ENCODE data around the gene TMCC3.
A peak's percentile ranks its signal among the peaks of the same experiment; 100 is the strongest.

Gene TMCC3

DNA sequence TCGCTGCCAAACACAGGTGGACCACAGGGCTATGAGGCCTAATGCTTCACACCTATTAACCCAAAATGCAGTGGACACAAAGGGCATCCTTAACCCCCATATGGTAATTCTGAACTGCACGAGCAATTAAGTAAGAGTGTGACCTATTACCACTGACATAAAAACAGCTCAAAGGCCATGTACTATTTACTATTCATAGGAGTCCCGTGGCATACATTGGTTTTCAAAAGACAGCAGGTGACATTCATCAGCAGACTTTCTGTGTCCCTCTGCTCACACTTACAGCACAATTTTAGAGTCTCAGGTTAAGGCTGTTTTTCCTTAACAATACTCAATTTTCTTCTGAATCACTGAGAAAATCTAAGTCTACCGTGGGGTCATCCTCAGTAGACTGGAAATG lies 23.1 kb upstream of the TMCC3 start:
- no peak for DNase-seq (ENCODE audit: low spot score)

DNA sequence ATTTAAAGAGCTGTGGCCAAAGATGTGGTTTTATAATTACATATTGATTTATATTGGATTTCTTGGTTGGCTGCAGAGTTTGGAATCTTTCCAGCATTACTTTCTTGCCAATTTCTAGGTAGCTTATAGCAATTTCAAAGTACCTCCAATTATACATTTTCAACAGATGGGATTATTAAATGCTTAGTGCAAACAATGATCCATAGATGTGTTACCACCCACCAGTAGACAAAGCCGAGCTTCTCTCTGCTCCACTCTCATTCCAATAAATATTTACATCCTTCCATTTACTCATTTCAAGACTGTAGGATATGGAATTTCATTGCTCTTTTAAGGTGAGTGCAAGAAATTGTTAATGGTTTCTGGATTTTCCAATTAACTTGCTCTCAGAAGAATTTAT lies 21.6 kb upstream of the TMCC3 start:
- DNase-seq (ENCODE audit: low spot score) = no peak

DNA sequence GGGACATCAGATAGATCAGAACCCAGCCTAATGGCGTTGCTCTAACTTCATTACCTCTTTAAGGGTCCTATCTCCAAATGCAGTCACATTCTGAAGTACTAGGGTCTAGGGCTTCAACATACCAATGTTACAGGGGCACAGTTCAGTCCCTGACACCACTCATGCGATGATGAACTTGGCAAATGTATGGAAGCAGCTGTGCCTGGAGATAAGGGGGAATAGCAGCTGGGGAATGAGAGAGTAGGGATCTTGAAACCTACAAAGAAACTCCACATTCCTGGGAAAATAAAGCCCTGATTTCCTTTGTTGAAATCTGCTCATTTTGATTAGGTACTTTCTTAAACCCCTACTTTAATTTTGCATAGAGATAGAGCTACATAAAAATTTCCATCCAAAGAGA lies 20.5 kb upstream of the TMCC3 start:
- no peak for DNase-seq (ENCODE audit: low spot score)

DNA sequence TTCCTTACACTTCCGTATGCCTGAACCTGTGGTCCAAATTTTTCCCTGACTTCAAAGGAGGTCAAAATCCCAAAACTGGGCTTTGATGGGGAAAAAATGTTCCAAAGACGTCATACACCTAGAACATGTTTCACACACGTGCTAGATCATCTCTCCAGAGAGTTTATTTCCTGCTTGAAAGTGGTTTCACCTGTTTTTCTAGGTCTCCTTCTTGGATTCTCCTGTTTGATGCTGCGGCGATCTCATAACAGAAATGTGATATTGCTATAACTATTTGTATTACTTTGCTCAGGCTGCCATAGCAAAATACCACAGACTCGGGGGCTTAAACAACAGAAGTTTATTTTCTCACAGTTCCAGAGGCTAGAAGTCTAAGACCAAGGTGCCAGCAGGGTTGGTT lies 19.7 kb upstream of the TMCC3 start:
- no peak for DNase-seq (ENCODE audit: low spot score)

DNA sequence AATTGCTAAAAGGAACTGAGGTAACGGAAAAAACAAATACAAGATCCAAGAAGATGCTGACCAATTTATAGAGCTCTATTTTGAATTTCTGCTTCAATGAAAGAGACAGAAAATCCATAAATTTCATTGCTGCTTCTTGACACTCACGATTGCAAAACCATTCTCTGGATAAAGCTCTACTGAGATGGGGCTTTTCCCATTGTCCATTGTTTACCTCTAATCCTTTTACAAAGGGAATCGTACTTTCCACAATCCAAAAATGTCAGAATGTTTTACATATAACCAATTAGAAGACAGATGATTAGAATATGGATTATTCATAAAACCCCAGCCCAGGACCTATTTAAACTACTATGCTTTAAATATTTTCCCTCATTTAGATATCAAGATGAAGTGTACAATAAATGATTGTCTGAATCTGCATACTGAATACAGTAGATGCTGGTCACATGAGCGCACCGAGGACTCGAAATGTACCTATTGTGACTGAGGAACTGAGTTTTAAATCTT lies 16.7 kb upstream of the TMCC3 start:
- DNase-seq (ENCODE audit: low spot score) = peak; percentile 66

DNA sequence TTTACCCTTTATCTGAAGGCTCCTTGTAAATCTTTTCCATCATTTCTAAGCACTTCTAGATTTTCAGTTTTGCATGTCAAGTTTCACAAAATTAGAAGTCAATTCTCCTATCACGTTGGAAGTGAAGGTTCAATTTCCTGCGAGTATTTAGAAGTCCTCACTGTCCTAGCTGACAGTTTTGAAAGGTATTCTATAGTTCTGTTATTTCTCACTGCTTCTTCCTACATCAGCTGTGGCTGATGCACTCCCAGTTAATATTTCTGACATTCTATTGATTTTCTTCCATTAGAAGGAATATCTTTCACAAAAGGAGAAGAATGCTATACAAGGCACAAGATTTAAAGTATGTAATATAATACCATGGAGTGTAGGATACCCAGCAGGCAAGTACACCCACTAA lies 15.8 kb upstream of the TMCC3 start:
- no peak for DNase-seq (ENCODE audit: low spot score)

DNA sequence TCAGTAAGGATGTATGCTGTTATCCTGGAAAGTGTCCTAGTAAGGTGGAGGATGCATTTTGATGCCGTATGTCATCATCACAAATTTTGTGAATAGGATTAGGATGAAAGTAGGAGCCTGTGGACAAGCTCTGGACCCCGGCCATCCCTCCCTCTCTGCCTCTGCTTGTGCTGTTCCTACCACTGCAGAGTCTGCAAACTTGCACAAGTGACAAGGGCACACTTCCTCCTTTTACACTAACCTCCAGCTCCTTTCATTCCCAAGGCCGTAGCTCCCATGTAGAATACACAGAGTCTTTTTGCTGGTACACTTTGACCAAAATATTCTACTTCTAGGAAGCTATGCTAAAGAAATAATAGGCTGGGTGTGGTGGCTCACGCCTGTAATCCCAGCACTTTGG lies 13.3 kb upstream of the TMCC3 start:
- peak; percentile 47 for DNase-seq (ENCODE audit: low spot score)

DNA sequence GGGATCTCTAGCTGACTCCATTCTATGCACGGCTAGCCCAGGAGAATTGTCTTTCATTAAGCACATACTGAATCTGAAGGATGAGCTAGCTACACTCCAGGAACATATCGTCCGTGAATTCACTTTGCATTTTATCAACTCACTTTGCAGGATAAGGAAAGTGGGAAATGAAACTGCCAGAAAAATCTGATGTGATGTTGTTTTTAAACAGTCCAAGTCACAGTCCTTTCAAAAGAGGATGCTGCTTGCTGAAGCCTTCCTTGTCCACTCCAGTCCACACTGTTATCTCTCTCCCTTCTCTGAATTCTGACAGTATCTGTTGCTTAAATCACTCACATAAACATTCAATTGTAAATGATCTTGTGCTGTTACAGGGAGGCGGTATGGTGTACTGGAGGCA lies 12.7 kb upstream of the TMCC3 start:
- peak; percentile 80 for DNase-seq (ENCODE audit: low spot score)

DNA sequence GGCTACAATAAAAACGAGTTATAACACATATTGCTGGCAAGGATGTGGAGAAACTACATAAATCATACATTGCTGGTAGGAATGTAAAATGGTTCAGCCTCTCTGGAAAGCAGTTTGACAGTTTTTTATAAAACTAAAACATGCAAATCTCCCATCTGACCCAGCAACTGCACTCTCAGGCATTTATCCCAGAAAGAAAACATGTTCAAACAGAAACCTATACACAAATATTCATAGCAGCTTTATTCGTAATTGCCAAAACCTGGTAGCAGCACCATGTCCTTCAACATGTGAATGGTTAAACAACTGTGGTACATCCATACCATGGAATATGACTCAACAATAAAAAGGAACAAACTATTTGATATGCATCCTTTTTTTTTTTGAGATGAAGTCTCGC lies 10.1 kb upstream of the TMCC3 start:
- DNase-seq (ENCODE audit: low spot score) = no peak

DNA sequence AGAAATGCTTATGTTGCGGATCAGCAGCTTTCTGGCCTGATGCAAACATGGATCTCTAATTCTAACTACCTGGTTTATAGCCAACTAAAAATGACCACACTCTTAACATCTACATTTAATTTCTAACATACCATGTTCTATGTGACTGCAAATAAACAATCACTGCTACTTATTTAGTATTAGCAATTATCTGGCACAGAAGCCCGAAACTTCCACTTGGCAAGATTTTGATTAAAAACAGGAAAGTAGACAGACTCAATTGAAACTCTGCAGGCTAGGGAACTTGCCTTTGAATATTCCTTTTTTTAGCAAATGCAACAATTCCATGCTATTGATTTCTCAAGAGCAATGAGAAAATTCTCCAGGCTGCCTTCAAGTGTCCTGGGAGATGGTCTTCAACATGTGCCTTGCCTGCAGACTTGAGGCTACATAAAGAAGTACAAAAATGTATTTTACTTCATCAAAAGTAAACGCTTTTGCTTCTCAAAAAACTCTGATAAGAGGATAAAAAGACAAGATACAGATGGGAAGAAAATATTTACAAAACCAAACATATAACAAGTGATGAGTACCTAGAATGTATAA lies 9.1 kb upstream of the TMCC3 start:
- DNase-seq (ENCODE audit: low spot score) = no peak

DNA sequence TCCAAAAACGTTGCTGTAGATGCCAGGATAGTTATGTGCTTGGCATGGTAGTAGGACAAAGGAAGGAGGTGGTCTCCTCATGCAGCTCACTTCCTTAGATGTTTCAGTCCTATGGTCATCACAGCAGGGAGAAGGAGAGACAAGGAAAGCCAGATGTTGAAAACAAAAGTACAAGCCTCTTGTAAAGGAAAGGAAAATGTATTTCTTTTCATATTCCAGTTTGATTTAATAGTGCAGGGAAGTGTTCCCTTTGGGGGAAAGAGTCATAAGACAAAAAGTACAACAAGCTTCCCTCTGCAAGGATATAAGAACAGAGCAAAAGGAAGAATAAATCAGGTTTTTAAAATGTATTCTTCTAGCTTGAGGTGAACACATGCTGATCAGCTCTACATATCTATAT lies 8.6 kb upstream of the TMCC3 start:
- DNase-seq (ENCODE audit: low spot score) = no peak

DNA sequence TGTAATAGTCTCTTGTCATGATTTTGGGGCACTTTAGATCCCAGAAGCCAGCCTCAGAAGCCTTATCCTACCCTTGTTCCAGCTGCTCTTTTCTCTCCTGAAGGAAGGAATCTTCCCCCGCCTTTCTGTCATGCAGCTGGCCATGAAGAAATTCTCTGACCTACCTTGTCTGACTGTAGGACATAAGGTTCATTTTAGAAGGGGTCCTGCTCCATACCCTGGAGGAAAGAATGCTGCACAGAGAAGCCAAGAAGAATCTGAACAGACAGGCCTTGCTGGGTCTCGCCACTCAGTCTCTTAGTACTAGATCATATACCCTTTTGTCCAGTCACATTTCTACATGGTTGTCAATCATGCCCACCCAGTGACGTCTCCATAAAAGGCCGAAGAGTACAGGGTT lies 6.2 kb upstream of the TMCC3 start:
- DNase-seq (ENCODE audit: low spot score) = no peak

DNA sequence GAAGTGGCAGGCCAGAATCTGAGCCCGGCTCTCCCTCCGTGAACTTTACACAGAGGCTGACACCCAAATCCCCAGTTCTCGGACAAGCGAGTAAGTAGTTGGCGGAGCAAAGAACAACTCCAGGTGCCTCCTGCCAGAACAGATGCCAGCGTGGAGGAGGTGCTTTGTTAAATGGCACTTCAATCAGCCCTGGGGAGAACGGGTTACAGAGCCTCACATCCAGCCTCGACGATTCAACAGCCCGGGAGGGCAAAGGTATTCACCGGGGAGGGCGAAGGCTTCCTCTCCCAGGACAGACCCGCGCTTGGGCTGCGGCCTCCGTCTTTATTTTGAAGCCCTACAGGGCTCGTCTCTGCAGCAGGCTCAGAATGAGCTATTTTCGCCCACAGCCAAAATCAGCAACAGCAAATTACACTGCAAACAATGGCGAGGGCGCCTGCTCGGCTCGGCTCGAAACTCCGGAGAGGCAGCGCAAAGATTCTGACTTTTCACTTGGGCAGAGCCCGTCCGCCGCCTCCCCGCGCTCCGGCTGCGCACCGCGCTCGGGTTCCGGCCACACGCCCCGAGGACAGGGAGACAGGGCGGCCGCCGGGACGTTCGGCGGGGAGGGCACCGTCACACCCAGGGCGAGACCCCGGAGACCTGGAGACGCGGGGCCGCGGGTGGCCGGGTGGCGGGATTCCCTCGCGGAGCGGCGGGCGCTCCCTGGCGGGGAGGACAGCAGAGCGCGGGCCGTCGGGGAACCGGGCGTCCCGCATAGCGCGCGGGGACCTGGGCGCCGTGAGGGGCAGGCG lies 811 bp downstream of the TMCC3 start:
- peak; percentile 47 for DNase-seq (ENCODE audit: low spot score)

DNA sequence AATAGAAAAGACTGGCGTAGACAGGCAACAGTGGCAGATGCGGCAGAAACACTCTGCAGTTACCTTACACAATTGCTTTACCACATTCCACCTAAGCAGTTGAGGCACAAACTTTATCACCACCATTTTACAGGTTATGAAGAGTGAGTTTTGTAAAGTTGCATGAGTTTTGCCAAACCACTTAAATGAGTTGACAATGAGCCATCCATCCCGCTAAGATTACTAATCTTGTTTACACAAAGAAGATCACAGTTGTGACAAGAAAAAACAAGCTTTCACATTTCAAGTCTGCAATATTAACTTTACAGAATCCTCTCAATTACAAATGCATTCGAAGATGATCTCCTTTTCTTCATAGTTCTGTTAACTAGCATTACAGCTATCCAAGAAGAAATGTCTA lies 1.8 kb downstream of the TMCC3 start:
- no peak for DNase-seq (ENCODE audit: low spot score)

DNA sequence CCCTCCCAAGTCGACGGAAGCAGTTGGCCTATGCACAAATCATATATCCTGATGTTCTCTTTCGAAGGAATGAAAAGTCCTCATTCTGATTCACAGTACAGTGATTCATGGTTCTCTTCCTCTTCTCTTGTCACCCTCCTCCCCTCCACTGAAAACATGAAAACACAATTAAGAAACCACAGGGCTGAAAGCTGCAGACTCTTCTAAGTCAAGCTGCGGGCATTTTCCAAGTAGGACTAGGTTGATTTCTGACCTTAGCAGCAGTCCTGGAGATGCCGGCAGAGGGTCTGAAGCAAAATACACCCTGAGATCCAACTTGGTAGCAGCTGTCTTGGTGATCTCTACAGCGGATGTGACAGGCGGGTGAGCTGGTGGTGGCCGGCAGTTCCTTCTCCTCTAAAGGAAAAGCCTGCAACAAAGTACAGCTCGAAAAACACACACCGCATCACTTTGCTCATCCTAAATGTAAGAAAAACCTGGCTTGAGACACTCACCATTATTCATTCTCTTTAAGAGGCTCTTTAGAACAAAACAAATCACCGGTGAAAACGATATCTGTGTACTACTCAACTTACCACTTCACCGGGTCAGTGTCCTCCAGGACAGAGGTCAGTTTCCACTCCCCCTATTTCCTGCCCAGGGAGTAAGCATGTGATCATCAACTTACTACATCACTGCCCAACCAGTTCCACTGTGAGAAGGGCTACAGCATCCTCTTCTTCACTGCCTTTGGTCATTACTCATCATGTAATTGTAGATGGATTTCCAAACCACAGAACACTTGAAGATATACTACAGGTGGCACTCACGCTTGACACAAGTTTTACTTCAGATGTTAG lies 6.0 kb downstream of the TMCC3 start:
- peak; percentile 81 for DNase-seq (ENCODE audit: low spot score)

DNA sequence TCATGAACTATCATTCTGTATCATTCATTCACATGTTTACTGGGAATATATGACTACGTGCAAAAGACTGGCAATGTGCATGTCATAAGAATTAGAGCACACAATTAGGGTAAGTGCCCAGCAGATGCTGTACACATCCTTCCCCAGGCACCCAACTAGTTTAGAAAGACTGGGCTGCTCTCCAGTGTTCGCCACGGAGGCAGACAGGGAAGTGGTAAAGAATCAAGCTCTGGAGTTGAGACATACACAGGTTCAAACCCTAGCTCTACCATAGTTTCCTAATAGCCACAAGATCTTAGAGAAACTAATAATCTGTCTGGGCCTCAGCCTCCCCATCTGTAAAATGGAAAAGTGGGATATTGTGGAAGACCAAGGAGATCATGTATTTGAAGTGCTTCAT lies 6.8 kb downstream of the TMCC3 start:
- DNase-seq (ENCODE audit: low spot score) = peak; percentile 58

DNA sequence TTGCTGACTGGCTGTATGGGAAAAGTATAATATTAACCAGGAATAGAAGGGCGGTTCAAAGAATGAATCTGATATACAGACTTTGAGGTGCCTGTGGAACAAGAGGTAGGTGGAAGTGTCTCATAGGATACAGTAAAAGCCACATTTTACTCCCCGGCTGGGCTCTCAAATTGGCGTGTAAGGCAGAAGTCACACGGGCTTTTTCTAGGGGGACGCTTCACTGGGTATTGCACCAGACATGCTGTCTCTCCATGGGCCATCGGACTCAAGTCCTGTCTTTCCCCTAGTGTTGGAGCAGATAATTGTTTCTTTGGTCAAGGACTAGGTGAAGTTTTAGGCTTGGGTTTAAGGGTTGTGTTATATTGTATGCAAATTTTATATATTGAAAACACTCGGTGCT lies 9.1 kb downstream of the TMCC3 start:
- no peak for DNase-seq (ENCODE audit: low spot score)

DNA sequence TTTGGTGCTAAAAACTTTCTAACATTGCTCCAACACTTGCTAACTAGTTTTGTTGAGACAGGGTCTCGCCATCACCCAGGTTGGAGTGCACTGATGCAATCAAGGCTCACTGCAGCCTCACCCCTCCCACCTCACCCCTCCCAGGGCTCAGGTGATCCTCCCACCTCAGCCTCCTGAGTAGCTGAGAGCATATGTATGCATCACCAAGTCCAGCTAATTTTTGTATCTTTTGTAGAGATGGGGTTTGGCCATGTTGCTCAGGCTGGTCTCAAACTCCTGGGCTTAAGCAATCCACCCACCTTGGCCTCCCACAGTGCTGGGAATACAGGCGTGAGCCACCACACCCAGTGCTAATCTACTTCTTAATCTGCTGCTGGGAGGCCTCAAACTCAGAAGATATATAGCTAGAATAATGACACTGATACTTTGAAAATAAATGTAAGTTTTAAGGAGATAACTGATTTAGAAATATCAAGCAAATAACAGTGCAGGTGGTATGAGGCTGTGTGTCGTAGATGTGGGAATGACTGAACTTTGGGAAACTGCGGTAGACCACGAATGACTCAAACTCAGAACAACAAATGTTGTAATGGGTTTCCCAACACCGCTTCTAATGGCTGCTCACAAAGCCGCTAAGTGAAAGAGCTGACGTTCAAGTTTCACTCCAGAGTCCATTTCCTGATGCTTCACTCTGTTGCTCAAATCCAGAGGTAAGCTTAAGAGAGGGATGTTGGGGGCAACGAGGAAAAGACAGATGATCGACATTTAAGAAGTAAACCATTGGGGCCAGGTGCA lies 10.0 kb downstream of the TMCC3 start:
- peak; percentile 53 for DNase-seq (ENCODE audit: low spot score)

DNA sequence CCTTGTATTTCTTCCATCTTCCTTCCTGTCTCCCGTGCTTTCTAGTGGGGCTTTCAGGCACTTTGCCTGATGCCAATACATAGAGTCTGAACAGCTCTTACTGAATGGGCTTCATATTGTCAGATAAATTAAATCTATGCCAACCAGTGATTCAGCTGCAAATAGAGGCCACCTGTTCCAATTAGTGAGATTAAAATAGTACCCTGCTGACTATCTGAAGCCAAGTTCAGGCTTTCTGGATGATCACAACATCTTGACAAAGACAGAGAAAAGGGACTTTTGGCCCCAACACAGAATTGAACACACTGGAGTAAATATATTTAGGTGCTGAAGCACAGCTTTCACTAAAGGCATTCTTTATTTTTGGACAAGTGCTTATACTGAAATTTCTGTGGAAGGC lies 11.8 kb downstream of the TMCC3 start:
- no peak for DNase-seq (ENCODE audit: low spot score)

DNA sequence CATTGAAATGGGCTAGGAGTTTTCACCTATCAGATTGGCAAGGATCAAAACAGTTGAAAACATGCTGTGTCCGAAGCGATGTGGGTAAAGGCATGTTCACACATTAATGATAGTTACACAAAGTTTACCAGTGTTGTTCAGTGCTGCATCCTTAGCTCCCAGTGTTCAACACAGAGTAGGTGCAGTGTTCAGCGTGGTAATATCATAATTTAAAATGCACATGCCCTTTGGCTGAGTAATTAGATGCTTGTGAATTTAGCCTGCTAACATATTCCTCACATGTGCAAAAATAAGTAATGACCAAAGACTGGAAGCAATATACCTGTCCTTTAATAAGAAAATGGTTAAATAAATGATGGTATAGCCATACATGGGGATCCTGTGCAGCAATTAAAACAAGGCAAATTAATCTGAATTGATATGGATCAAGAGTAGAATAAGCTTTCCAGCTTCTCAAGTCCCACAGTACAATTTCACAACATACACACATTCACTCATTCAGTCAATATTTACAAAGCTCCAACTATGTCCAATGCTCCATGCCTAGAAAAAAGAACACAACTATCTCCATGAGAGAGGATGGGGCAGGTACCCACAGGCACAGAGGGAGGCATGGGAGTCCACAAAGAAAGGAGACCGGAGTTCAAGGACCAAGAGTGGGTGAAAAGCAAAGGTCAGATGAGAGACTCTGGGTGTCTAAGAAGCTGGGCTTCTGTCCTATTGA lies 12.8 kb downstream of the TMCC3 start:
- DNase-seq (ENCODE audit: low spot score) = no peak

DNA sequence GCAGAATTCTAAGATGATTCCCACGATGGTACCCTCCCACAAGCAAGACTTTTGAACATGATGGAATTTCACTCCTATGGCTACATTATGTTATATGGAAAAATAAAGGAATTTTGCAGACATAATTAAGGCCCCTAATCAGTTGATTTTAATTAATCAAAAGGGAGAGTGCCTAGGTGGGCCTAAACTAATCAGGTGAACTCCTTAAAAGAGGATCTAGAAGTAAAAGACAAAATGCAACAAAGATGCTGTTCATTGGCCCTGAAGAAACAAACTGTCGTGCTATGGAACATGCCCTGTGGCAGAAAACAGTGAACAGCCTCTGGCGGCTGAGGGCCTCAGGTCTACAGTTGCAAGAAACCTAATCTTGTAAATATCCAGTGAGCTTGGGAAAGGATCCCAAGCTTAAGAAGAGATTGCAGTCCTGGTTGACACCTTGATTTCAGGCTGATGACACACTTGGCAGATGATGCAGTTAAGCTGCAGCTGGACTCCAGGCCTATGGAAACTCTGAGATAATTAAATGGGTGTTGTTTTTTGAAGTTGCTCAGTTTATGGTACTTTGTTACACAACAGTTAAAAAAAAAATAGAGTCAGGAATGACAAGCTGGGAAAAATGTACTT lies 13.8 kb downstream of the TMCC3 start:
- no peak for DNase-seq (ENCODE audit: low spot score)

Measured in pons (tissue), 1 donor.